Right hindlimb (tissue), 1 donor: ENCODE measurements around the gene MILR1.
"Not testable (repeated sequence)": the region's sequence is repeated elsewhere in the genome, so short reads cannot be mapped to it uniquely, and the experiment has no call there.

Experiments
- DNase-seq: peaks from one replicate; pipeline ENCODE4 v3.0.0-alpha.2; 2018

MILR1 gene

DNA sequence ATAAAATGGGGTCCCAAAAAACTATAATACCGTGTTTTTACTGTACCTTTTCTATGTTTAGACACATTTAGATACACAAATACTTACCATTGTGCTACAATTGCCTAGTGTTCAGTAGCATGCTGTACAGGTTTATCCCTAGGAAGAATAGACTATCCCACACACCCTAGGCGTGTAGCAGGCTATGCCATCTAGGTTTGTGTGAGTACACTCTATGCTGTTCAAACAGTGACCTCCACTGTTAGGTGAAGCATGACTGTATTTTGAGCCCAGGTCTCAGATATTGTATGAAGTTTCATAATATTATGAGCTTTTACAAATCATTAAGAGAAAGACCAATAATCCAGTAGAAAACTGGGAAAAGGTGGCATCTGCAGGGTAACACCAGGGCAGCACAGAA lies 23.6 kb downstream of the MILR1 start:
- no peak for DNase-seq

DNA sequence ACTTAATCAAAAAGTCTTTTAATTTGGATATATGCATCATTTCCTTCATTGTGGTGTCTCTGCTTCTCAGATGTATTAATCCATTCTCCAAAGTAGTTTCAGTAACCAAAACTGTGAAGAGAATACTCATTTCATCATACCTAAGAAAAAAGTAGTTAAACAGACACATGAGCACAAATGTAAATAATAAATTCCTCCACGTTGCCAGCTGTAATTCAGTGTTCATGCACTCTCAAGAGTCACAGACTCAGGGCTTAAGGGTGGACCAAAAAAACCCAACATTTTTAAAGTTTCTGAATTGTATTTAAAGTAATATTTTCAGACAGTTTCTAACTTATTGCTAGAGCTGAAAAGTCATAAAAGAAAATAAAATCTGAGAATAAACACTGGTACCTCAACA lies 28.9 kb downstream of the MILR1 start:
- no peak for DNase-seq

DNA sequence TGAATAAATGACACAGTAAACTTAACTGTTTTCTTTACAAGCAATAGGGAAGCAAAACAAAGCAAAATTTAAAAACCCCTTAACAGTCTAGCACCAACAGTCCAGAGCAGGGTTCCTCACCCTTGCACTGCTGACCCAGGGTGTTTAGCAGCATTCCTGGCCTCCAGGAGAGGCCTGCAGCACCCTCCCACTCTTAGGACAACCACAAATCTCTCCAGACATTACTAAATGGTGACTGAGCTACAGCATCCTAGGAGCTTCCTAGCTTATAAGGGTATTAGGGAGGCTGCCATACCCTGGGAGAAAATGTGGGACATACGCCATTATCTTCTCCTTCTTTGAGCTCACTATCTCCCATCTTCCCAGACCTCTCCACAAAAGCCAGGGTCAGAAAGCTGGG lies 32.0 kb downstream of the MILR1 start:
- no peak for DNase-seq

DNA sequence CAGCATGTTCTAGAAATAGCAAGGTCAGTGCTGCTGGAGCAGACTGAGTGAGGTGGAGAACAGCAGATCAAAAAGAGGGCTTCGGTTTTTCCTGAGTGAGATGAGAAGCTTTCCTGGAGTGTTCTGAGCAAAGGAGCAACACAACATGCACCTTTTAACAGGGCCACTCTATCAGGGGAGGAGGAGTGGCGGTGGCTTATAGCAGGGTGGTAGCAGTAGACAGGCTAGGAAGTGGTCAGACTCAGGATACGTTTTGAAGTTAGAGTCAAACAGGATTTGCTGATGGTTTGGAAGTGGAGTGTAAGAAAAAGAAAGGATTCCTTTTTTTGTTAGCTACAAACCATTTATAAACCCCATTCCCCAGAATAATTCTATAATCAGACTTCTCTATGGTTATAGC lies 35.5 kb downstream of the MILR1 start:
- DNase-seq = no peak

DNA sequence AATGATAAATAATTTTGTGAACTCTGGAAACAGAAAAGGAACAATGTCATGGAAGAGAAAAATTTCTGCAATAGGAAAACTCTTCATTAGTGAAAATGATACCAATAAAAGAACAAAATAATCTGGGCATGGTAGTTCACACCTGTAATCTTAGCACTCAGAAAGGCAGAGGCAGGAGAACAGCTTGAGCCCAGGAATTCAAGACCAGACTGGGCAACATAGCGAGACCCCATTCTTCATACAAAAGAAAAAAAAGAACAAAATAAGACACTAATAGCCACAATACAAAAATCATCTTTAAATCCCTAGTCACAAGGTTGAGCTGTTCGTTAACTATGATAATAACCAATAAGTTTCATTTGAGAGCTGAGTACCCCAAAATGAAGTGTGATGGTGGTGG lies 39.4 kb downstream of the MILR1 start:
- DNase-seq = no peak

DNA sequence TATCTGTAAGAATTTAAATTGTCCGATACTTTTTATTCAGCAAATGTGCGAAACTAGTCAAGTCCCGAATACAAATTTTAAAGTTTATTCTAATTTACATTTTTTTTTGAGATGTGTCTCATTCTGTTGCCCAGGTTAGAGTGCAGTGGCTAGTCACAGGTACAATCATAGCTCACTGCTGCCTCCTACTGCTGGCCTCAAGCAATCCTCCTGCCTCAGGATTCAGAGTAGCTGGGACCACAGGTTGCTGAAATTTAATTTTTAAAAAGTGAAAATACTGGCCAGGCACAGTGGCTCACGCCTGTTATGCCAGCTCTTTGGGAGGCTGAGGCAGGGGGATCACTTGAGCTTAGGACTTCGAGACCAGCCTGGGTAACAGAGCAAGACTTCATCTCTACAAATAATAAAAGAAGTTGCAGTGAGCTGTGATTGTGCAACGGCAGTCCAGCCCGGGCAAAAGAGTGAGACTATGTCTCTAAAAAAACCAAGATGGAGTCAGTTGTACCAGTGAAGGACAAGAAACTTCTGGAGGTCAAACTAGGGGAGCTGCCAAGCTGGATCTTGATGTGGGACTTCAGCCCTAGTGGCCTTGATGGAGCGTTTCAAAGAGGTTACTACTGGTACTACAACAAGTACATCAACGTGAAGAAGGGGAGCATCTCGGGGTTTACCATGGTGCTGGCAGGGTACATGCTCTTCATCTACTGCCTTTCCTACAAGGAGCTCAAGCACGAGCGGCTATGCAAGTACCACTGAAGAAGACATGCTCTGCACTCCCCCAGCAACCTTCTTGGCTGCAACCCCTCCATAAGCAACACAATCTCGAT lies 42.3 kb downstream of the MILR1 start:
- peak; percentile 19 for DNase-seq

DNA sequence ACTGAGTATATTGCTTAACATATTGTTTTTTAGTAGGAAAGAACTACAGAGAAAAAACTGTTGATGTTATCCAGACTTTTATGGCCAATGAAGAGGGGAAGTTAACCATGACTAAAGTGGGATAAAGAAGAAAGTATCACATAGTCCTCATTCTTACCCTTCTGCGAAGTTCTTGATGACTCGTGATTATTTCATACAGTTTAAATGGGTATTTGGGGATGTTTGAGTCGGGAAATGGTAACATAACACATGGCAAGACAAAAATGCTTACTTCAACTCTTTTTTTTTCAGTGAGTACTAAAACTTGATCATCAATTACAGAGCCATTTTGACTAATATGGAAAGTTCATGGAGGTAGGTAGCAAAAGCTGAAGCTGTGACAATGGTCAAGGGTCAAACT lies 43.1 kb downstream of the MILR1 start:
- DNase-seq = no peak

DNA sequence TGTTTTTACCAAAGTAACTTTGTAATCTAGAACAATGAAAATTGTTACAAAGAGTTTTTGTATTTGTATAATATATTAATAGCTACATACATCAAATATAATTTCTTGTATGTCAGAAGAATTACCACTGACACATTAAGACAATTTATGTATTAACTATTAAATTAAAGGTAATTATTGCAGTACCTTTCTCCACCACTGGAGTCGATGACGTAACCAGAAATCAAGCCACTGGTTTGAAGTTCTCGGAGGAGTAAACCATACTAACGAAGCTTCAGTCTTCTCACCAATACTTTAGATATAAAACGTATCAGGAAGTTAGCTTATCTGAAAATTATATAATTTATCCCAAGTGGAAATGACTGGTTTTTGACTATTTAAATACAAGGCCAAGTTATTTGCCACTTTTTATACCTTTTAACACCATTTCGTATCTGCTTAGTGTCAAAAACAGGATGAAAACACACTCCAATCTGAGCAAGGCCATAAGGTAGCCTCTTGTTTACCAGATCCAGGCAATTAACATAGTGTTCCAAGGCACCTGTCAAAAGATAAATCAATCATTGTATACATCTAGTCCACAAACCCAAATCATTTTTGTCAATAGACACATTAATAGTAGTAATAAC lies 43.7 kb downstream of the MILR1 start:
- no peak for DNase-seq

DNA sequence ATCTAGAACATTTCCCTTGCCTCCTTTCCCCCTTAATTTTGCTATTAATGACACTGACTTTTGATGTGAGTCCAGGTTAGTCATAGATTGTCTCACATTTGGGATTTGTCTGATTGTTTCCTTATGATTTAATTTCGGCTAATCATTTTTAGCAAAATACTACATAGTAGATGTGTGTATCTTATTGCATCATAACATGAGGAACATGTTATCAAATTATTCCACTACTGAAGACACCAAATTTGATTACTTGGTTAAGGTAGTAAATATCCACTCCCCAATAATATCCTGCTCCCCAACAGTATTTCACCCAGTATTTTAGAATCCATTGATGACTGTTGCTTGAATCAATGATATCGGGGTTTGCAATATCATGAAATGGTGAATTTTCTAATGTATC lies 45.2 kb downstream of the MILR1 start:
- DNase-seq = no peak

DNA sequence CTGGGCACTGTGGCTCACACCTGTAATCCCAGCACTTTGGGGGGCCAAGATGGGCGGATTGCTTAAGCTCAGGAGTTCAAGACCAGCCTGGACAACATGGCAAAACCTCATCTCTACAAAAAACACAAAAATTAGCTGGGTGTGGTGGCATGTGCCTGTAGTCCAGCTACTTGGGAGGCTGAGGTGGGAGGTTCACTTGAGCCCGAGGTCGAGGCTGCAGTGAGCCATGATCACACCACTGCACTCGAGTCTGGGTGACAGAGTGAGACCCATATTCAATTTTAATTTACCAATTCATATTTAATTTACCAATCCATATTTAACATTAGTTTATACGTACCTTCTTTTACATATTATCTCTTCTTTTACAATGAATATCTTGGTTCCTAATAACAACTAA lies 46.4 kb downstream of the MILR1 start:
- not testable (repeated sequence) for DNase-seq

DNA sequence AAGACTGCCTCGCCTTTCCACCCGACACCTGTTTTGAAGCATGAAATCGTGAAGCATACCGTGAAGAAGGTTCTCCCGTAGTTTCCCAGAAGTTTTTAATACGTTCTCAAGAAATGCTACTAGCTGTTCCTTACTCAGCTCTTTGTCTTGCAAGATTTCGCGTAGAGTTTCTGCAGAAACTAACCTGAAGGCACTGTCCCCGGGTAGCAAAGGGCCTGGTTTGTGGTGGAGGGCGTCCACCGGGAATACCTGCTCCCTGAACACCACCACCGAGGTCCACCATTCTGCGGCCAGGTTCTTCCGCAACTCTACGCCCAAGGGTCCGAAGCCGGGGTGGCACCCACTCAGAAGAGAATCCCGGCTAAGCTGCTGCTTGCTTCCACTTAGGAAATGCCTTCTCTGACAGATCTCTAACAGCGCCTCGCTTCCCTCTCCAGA lies 47.5 kb downstream of the MILR1 start:
- DNase-seq = no peak

DNA sequence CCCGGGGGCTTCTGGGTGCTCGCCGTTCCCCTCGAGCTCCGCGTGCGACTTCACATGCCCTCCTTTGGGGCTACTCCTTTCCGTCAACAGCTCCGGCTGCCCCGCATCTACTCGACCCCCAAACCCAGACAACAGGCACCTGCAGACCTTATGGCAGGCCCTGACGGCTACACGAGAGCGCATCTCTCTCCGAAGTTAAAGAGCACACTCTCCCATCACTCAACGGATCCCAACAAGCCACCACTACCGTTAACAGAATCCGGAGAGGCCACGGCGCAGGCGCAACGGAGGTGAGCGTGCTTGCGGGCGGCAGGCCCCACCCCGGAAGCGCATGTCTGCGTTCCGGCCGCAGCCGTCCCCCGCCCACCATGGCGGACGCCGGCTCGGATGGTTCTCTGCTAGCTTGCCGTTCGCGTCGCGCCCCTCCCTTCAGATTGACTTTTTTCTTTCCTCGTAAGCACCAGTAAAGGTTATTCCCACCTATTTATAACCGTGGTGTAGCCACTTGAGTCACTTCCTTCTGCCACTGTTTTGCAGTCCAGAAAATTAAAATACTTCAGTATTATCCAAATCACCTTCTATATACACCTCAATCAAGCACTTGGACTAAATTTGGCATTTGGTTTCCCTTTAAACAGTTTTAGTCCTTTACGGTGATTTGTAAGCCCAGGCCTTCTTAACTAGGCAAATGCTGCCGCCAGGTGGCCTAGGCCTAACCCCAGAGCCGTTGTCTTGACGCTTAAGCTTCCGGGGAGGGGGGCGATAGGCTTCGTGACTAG lies 48.1 kb downstream of the MILR1 start, which contains the start of gene POLG2:
Gene POLG2, minus strand, starts transcription at position 269 of the 779 bp plus-strand sequence. Its CDS starts 86 bp downstream, at position 183.
- DNase-seq = peak; percentile 94

DNA sequence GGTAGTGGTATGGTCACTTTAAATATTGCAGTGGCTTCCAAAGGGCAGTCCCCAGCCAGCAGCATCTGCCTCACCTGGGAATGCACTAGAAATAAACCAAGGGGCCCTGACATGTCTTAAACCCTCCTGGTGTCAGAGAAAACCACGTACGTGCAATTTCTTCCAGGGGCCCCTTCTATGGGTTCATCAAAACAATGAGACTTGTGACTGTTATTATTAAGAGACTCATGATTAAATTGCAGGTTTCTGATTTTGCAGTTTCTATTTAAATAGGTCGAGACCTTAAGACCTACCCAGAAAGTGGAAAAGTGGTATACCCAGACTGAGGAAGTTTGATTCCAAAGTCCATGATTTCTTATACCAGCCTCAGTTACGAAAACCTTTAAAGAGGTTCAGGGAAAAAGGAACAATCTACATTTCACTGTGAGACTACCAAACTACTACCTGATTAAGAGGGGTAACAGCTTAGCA lies 48.7 kb downstream of the MILR1 start:
- no peak for DNase-seq

DNA sequence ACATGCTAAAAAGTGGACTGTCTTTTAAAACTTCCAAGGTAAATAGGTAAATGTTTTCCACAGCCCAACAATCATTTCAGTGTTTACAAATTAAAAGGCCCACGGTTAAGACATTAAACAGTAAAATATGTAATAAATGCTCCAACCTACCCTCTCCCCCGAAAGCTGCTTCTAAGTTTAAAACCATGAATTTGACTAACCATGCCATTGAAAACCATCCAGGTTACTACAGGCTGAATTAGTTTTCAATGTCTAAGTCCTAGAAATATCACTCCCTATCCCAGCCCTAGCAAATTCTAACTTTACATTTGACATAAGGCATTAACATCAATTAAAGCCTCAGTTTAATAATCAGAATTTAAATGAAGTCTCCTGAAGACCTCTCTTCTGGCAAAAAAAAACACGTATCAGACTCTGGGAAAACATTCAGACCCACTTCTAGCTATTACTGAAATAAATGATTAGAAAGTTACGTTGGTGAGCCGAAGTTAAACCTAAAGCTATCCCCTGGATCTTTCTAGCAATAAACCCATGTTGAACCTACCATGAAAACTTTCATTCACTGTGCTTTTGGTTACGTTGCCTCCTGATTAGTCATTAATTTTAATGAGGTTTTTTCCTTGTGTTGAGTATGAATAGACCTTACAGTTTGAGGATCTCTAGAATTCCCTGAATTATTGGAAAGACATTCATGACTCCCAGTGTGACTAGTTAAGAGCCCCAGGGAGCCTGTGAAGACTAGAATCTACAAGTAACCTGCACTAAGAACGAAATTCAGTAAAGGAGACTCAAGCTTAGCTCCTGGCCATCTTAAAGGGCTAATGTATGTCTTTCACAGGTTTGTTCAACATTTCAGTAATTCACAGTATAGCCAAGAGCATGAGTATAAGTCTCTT lies 49.6 kb downstream of the MILR1 start:
- DNase-seq = no peak

DNA sequence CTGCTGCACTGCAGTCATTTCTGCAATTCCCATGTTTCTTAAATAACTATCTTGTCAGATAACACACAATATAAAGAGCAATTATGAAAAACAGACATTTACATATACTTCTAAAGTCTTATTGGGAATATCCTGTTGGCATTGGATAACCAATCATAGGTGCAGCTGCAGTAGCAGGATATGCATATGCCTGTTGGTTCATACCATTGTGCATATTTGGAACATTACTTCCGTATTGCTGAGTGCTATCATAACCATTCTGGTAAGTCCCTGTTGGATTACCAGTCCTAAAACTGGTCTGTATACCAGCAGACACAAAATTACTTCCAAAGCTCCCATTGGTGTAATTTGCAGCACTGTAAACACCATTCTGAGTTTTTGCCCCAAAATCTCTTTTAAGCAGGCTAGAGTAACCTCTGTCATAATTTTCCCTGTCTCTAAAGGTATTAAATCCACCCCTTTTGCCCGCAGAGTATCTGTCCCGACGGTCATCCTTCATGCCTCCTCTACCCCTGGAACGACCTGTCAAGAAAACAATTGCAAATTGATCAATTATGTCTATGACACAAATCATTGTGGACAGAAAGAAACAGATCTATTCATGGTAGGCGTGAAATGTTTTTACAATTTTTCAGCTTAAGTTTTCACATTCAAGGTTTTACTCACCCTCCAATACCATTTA lies 51.0 kb downstream of the MILR1 start:
- no peak for DNase-seq

DNA sequence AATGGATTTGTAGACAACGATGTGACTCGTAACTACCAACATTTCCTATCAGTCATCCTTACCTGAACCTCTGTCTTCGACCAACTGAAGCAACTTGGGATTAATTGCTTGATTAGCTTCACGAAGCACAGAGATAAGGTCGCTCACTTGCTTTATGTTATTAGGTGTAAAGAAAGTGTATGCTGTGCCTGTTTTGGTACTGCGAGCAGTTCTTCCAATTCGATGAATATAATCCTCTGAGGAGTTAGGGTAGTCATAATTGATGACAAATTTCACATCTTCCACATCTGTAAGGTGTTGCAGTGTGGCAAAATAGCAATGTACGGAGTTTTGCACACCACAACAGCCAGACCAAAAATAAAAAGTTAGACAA lies 51.6 kb downstream of the MILR1 start:
- DNase-seq = no peak

DNA sequence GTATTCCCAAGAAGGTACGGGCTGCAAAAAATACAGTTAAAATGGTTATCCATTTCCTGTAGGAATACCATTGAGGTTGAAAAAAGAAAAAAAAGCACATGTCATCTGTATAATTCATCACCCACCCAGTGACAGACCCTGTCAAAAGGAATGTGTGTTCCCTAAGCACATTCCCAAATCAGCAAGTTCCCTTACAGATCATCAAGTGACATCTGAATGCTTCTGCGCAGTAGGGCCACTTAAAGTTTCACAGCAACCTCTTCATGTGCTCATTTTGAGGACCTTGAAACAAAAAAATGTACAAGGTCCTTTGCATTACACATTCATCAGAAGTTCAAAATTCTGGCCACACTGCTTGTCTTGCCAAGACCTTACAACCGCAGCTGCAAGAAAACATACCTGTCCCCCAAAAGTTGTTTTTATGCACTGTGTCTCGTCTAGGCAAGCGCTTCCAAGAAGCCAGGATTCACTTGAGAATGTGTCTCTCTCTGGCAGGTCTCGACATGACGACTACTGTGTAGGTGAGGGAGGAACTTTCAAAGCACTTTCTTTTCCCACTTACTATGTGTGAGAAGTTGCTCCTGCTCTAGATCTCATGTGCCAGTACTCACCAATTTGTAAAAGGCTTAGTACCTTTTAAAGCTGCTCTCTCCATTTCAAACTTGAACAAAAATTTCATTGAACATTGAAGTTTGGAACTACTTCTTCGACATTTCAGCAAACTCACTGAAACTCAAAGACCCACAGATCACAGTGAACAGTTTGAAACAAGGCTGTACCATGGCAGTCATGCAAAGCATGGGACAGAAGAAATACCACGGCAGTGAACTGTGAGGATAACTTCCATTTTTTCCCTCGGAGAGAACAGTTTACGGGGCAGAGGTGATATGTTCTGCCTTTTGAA lies 52.2 kb downstream of the MILR1 start:
- DNase-seq = no peak

DNA sequence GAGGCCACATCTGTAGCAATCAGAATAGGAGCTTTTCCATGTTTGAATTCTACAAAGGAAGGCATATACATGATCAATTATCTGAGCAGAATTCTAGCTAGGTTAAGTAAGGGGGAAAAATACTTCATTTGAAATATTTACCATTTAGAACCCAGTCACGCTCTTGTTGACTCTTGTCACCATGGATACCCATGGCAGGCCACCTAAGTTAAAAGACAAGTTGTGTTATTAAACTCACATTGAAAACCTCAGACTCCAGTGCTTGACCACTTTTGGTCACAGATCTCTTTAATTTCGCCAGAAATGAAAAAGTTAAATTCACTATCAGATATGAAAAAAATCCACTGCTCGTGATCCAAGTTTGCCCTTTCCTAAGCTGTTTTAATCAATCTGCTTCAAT lies 53.1 kb downstream of the MILR1 start:
- no peak for DNase-seq

DNA sequence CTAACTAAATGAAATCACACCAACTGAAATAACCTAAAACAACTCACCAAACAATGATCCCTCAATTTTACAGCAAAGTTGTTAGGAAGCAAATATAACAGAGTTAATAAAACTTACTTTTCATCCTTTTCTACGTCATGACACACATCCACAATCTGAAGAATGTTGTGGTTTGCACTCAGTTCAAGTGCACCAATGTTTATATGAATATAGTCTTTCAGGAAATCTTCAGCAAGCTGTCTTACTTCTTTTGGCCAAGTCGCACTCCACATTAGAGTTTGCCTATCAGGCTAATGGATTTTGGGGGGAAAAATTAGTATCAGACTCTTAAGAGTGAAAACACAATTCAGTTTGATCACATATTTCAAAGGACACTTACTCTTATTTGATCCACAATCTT lies 53.9 kb downstream of the MILR1 start:
- no peak for DNase-seq

DNA sequence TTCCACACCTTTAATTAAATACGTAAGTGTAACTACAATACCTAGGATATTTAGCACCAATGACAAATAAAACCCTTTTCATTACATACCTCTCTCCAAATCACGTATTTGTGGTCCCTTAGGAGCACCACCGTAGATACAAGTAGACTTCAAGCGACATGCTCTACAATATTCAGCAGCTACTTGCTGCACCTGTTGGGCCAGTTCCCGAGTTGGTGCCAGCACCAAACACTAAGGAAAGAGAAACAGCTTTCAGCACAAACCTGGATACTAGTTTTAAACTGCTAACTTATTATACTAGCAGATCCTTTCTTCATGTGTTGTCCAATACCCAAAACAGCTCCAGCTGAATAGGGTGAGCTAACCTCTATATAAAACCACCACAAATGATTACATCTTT lies 54.4 kb downstream of the MILR1 start:
- DNase-seq = no peak
